Activated CD8-positive, alpha-beta memory T cell treated with anti-CD3 and anti-CD28 coated beads, Interleukin-2, amount 50 U/mL, for 1 hour (primary cell): ENCODE measurements around the gene DDAH1.
"Not testable (repeated sequence)": the region's sequence is repeated elsewhere in the genome, so short reads cannot be mapped to it uniquely, and the experiment has no call there.

Source experiments
- DNase-seq: peaks from one replicate; pipeline ENCODE4 v3.0.0-alpha.2; 2020; ENCODE audit errors: extremely low read depth

The DDAH1 gene

DNA sequence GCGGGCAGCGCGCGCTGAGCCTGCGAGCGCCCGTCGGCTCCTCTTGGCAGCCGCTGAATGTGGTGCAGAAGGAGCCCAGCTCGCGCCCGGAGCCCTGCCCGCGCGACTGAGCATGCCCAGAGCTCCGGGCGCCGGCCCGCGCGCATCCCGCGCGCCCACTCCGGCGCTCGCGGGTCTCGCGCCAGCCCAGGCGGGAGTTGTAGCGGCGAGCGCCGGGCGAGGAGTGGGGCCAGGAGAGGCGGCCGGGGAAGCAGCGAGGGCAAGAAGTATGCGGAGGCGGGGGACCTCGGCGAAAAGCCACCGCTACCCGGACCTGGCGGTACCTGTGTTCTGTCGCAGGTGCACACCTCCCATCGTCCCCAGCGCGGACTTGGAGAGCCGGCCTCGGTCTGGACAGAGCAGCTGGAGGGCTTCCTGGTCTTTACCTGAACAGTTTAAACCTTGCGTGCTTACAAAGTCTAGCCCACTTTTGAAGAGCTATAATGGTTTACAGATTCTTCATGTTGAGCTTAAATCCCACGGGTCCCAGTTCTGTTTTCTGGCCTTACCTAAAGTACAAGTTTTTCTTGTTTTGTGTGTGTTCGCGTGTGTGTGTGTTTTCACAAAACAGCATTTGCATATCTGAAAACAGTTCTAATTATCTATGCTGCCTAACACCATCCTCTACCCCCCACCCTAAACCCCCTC lies at the start of gene DDAH1:
Gene DDAH1 (minus strand): TSS at position 61 of the 687 bp plus-strand sequence. CDS start 114 bp downstream, outside the sequence.
- DNase-seq, result no peak

DNA sequence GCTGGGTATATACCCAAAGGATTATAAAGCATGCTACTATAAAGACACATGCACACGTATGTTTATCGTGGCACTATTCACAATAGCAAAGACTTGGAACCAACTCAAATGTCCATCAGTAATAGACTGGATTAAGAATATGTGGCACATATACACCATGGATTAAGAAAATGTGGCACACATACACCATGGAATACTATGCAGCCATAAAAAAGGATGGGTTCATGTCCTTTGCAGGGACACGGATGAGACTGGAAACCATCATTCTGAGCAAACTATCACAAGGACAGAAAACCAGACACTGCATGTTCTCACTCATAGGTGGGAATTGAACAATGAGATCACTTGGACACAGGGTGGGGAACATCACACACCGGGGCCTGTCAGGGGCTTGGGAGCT lies 49.0 kb upstream of the DDAH1 start:
- not testable (repeated sequence) for DNase-seq

DNA sequence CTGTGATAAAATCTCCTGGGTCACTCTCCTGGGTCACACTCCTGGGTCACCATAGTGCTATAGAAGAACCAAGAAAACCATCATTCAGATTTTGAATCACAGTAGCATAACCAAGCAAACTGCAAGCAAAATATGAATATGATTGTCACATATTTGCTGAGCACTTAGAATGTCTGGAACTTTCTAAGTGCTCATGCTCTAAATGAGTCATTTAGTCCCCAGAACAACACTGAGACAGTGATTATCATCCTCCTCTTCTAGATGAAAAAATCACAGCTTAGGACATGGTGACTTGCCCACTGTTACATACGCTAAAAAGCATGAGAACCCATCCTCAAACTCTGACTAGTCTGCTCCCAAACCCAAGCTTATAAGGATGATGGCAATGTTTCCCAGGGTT lies 39.5 kb upstream of the DDAH1 start:
- DNase-seq, result no peak

DNA sequence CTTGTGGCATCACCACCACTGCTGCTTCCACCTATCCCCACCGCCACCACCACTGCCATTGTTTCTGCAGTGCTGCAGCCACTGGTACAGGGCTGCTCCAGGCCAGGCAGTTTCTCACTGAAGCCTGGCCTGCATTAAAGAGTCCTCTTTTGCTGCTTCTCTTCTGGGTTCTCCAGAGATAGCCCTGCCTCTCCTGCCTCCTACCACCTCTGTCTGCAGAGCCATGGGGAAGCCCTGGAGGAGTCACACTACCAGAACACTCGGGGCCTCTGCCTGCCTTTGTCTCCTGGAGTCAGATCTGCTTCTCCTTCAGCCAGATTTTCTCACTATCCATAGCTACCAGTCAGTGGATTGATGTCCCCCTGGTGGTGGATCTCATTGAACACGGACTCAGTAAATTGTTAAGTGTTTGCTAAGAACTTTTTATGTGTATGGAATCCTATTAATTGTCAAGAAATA lies 37.7 kb upstream of the DDAH1 start:
- DNase-seq, result no peak

DNA sequence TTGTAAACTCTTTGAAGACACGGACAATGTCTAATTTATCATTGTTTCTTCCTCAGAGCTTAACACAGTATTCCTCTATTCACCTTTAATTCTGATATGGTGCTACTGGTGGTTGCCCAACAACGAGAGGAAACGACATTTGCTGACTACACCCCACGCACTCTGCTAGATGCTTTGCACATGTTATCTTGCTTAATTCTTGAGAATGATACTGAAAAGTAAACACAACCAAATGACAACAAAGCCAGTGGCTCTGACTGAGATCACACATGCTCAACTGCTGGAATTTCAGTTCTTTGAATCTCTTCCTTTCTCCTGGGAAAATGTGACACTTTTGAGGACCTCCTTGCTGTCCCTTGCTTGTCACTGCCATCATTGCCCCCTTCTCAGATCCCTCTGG lies 37.2 kb upstream of the DDAH1 start:
- no peak for DNase-seq

DNA sequence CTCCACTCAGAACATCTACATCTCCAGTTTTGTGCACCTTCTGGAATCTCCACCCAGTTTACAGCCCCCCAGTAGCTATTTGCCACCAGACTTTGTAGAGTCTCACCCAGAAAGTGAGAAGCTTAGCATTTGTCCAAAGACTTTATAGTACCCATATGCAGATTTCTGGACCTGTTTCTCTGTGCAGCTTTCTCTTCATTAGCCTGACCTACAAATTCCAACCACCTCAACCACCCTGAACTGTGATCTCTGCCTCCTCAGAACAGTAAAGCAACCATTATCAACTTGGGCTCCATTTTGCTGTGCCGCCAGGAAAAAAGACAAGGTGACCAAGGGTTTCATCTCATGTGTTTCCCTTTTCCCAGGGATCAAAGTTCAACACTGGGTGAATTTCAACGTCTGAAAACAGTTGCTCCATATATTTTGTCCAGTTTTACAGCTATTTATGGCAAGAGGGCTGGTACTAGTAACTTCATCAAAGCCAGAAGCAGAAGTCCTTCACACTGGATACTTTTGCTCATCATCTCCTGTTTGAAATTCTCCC lies 36.5 kb upstream of the DDAH1 start:
- DNase-seq, result no peak

DNA sequence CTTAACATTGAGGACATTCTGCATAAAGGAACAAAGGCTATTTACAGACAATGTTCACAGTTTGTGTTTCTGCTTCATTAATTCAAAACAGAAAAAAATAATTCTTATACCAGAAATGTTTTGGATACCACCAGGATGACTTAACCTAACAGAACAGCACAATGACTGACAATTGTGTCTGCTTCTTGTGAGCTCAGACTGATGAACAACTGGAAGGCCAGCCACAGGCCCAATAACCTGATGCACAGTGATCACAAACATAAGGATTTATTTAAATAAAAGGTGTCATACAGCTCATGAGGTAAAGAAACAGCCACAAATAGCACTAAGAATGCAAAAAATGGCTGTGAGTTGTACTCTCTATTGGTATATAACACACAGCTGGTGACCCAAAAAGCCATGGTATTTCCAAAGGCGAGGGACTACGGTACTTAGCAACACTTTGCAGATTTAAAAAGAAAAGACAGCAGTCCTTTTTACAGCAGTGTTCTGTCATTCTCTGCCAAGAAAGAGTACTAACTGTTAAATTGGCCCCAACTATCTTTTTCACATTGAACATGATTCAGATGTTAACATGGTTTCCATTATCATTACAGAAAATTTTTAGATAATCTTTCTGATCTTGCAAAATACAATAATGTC lies 32.1 kb upstream of the DDAH1 start:
- DNase-seq, result no peak

DNA sequence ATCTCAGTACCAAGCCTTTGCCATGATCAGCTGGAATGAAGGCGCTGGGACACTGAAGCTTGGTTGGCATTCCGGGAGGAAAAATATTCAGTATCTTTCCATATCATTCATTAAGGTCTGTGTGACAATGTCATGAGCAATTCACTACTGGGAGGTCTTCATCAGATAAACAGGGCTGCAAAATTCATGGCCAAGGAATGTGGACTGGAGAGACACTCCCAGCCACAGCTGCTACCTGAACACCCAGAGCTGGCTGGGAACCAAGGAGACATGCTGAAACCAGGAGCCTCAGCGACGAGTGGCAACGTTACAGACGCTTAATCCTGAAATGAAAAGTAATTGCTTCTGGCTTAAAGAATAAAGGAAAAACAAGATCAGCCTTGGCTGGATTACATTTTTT lies 30.6 kb upstream of the DDAH1 start:
- no peak for DNase-seq

DNA sequence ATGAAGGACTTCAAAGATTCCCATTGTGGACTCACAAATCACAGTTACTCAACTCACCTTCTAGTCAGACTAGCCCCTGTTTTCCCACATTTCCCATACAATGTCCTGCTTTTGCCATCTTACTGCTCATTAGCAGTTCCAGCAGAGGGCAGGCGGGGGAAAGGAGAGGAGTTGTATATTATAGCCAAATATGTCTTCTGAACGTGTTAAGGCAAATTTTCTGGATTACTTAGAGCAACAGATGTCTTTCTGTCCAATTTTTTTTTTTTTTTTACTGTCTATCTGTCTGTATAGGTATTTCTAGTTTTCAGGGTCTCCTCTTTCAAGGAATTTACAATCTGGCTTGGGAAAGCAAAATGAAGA lies 29.9 kb upstream of the DDAH1 start:
- no peak for DNase-seq

DNA sequence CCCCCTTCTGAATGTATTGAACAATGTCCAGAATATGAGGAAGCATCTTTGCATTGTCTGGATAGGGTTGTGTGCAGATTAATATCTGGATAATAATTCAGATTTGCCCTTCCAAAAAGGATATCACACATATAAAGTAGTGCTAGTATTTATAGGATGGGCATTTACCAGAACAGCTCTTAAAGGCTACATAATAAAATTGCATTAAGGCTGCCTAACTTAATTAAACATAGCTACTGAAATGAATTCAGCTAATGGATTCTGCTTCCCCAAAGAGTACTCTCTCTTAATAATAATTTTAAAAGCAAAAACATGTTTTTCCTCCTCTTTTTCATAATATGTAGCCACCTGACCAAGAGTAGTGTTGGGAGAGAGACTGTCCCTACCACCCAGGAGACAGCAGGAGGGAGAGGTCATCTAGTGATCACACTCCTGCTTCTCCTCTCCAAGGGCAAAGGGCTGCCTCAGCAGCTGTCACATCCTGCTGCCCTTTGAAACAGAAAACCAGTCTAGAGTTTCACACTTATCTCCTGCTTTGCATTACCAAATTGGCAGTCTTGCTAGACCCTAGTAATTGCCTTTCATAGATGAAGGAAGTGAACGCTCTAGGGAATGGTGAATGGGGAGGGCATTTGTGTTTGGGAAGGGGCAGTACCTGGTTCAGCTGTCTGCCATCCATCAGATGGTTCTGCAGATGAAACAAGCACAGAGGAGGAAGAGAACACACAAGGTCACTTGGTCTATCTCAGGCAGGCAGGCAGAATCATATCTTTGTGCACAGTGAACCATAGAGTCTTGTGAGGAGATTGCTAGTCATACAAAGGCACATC lies 29.3 kb upstream of the DDAH1 start:
- no peak for DNase-seq

DNA sequence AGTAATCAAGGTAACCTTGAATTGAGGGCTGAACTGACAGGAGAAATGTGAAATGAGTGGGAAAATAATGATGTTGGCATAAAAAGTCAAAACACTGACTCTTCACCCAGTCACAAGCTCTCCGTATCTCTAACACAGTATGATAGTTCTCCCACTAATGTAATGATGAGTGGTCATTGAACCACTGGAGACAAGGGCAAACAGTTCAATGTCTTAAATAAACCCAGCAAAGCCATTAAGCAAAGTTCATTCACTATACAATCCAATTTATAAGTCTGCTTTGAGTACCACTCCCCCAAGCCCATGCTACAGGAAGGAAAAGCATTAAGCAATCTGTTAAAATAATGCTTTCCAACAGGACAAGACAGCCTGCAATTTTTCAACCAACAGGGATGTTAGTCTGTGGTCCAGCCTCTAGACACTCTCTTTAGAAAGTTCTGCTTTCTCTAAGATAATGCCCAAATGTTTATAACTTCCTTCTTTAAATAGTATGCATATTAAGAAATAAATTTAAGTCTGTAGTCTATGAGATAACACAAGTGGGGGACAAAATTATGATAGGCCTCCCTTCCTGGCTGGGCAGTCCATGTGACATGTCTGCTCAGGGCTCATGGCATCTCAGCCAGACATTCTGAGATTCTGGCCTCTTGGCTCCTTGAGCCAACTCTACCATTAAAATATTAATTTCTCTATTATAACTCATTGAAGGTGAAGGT lies 25.5 kb upstream of the DDAH1 start:
- no peak for DNase-seq

DNA sequence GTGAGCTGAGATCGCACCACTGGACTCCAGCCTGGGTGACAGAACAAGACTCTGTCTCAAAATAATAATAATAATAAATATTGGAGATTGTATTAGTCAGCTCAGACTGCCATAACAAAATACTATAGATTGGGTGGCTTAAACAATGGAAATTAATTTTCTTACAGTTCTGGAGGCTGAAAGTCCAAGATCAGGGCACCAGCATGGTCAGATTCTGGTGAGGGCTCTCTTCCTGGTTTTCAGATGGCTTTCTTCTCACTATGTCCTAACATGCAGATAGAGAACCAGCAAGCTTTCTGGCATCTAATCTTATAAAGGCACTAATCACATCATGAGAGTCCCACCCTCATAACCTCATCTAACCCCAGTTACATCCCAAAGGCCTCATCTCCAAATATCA lies 23.2 kb upstream of the DDAH1 start:
- no peak for DNase-seq

DNA sequence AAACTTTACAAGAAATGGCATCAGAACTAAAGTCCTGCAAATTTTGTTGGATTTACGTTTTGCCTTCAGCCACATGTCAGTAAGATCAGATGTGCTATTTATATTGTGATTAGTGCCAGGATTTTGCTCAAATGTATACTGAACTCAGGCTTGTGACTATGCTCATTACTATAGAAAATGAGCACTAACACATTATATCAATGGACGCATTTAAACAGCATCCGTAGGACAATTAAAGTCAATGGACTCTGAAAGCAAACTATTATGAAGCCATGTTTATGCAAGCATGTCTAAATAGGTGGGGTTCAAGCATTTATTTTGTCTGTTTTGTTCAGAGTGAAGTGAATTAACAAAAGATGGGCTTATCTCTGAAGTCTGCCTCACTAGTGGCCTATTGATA lies 20.6 kb upstream of the DDAH1 start:
- DNase-seq, result no peak

DNA sequence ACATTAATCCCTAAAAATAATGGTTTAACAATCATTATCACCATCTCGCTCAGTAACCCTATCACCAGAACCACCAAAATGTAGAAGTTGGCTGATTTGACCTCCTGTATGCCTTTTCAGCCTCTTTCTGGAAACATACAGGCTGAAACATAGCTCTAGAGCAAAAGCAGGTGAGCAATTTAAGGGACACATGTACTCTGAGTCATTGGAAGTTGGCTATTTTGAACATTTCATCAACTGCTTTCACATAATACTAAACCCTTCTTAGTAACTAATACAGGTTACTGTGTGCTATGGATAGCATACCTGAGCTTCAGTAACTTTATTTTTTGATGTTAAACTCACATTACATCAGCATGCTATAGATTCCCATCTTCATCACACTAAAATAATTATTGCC lies 19.8 kb upstream of the DDAH1 start:
- no peak for DNase-seq

DNA sequence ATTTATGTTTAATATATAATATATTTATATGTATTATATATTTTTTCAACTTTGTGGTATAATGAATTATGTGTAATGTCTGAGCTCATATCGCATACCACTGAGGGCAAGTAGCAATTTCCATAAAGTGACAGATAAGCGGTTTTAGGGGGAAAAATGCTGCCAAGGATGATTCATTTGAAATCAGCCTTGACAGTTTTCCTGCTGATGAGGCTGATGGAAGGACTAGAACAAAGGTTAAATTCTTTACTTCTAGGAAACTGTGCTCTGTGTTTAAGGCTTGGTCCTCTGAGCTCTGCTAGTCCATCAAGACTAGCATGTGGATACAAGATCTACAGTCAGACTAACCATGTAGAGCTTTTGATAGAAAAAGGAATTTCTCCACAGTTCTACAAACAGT lies 19.3 kb upstream of the DDAH1 start:
- no peak for DNase-seq

DNA sequence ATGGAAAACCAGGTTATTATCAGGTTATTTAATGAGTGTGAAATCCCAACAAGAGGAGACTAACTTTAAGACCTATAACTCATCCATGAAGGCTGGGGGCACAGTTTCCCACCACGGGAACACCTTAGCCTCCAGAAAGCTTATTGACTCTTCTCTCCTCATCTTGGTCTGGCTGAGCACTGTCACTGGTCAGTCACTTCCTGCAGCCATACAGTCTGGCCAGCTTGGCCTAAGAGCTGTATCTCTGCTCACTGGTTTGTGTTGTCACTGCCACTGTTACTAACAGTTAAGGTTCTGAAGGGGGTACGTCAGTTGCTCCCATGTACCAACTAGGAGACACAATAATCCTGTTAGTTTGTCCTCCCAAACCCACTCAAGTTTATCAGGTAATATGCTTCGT lies 16.7 kb upstream of the DDAH1 start:
- DNase-seq, result no peak

DNA sequence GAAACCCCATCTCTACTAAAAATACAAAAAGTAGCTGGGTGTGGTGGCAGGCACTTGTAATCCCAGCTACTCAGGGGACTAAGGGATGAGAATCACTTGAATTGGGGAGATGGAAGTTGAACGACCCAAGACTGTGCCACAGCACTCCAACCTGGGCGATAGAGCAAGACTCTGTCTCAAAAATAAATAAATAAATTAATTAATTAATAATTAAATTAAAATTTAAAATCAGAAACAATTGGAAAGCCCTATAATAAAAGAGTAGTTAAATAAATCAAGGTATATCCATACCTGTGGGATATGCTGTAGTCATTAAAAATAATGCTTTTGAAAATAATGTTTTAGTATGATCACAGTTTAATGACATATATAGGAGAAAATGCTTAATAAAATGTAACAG lies 15.6 kb upstream of the DDAH1 start:
- no peak for DNase-seq

DNA sequence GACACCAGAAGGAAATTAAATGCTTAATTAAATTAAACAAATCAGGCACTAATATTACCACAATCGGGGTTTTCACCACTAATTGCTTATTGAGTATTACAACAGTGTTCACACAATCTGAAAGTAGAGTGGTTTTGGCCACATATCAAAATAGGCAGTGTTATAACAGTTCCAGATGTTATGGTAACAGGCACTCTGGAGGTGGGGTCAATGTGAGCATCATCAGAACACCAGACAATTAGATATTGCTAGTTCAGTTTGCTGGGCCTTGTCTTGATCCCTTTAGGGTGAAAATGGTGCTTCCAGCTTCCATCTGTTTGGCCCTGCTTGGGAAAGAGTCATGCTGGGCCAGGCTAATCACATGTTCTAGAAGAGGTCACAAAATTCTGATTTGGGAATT lies 14.5 kb upstream of the DDAH1 start:
- DNase-seq, result no peak

DNA sequence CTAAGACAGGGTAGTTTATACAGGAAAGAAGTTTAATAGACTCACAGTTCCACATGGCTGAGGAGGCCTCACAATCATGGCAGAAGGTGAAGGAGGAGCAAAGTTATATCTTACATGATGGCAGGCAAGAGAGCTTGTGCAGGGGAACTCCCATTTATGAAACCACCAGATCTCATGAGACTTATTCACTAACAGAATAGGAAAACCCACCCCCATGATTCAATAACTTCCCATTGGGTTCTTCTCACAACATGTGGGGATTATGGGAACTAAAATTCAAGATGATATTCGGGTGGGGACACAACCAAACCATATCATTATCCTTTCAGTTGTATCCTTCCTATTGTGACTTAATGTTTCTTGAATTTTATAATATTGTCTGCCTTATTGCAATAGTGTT lies 13.4 kb upstream of the DDAH1 start:
- no peak for DNase-seq

DNA sequence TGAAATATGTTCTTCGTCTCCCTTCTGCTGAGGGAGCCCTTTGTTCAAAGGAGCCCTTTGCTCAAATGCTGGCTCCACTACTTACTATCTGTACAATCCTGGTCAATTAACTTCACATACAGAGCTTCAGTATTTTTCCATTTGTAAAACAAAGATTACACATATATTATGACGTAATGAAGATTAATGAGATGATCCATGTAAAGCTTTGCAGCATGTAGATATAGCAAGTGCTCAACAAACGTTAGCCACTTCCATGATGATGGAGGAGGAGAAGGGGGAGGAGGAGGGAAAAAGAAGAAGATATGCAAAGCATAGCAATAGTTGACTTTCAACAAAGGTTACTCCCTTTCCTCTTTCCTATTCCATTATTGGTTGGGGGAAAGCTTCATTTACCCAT lies 10.1 kb upstream of the DDAH1 start:
- no peak for DNase-seq

DNA sequence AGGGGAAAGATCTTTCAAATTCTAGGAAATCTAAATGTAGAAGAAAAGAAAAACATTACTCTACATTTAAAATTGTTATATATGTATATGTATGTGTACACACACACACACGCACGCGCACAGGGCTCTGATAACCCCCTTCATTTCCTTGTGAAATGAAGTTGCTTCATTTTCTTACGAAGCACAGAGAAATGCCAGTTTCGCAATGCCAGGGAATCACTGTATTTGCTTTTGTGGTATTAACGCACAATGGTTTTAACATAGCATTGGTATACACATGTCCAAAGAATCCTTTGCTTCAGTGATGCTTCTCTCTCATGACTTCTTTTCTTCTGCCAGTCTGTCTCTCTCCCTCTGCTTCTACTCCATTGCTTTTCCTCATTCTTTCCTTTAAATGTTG lies 8.4 kb upstream of the DDAH1 start:
- no peak for DNase-seq

DNA sequence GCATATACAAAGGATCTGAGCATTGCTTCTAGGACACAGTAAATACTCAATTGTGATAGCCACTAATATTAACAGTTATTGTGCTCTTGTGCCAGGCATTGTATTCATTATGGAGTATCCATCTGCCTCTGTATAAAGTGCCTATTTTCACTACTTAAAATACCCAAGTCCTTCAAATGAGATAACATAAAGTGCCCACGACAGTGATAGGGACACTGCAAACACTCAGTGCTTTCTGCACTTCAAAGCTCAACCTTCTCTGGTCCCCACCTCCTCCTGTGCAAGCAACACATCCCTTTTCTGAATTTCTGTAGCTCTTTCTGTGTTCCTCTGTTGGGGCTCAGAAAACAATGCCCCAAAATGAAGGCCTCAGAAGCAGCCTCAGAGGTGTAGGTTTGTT lies 6.6 kb upstream of the DDAH1 start:
- no peak for DNase-seq
